Peyer's patch (tissue), 4 donors: ENCODE results near the gene SULT1B1.

ENCODE experiments used
- CTCF ChIP-seq, 6 experiments: fragments of 450-650 bp in 4 of 6; fragments of 200-600 bp in 2 of 6; sonication (generic) in 1 of 6; IDR thresholded peaks; one replicate each; pipeline ENCODE4 v1.5.1; 2017 to 2019; ENCODE audit warnings: antibody characterized with exemption in 6 of 6, mild to moderate bottlenecking in 3 of 6, moderate library complexity in 1 of 6
- POLR2A ChIP-seq, 2 donors: fragments of 450-650 bp; IDR thresholded peaks; one replicate each; pipeline ENCODE4 v1.5.1; 2017; ENCODE audit warnings: antibody characterized with exemption in 2 of 2, mild to moderate bottlenecking in 2 of 2, moderate library complexity in 2 of 2

DNA sequence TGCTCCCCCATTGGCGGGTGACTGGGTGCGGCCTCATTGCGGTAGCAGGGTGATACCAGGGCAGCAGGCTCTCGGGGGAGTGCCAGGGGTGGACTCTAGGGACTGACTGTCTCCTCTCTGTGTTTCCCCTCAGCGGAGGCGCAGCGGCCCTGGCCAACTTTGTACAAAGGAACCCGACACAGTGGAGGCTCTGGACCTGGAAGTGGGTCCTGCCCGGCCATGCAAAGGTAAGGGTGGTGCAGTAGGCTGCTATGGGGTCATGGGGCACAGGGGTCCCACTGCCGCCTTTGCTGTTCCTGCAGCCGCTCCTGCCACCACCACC is 16.3 kb downstream of the SULT1B1 start:
- TF ChIP-seq CTCF (IDR thresholded peaks at IDR 0.05) = no peak
- no peak for TF ChIP-seq POLR2A (IDR thresholded peaks at IDR 0.05)
